GM23338 (cell line): ENCODE data around the gene CASP8. TPM values are rescaled to one million over a fixed set of nuclear protein-coding genes. Genes with fewer than 3 reads are reported as not detected.
"Not testable (repeated sequence)": the region's sequence is repeated elsewhere in the genome, so short reads cannot be mapped to it uniquely, and the experiment has no call there.

Source experiments
- ATAC-seq: fragments of 200-7000 bp; cut with Tn5 transposase; 3 replicates; pipeline ENCODE4 v1.9.1; 2020
- DNase-seq: peaks from one replicate; pipeline ENCODE4 v3.0.0-alpha.2; 2015; ENCODE audit warnings: low spot score
- H2AFZ ChIP-seq: fragments of 200-600 bp; sonication (generic); 2 replicates; pipeline ENCODE4 v1.8.0; 2016; ENCODE audit warnings: antibody characterized with exemption, mild to moderate bottlenecking, moderate library complexity
- H3F3A ChIP-seq: fragments of 200-600 bp; sonication (generic); replicated peaks from 2 replicates; pipeline ENCODE4 v1.8.0; 2017; ENCODE audit warnings: antibody characterized with exemption, mixed run types, low read depth
- H3K27ac ChIP-seq: fragments of 200-600 bp; sonication (generic); 2 replicates; pipeline ENCODE4 v1.6.1; 2016; ENCODE audit warnings: low read depth
- H3K27me3 ChIP-seq: fragments of 200-600 bp; sonication (generic); 2 replicates; pipeline ENCODE4 v1.8.0; 2016; ENCODE audit warnings: mild to moderate bottlenecking, mixed run types, moderate library complexity; ENCODE audit not compliant: insufficient read depth
- H3K36me3 ChIP-seq: fragments of 200-600 bp; sonication (generic); 2 replicates; pipeline ENCODE4 v1.8.0; 2016; ENCODE audit warnings: mild to moderate bottlenecking; ENCODE audit not compliant: insufficient read depth
- H3K4me1 ChIP-seq: fragments of 200-600 bp; sonication (generic); 2 replicates; pipeline ENCODE4 v1.8.0; 2016; ENCODE audit warnings: mild to moderate bottlenecking, moderate library complexity; ENCODE audit not compliant: insufficient read depth
- H3K4me2 ChIP-seq: fragments of 200-600 bp; sonication (generic); 2 replicates; pipeline ENCODE4 v1.7.1; 2017; ENCODE audit warnings: mixed run types
- H3K4me3 ChIP-seq: fragments of 200-600 bp; sonication (generic); 2 replicates; pipeline ENCODE4 v1.6.1; 2016; ENCODE audit warnings: mixed run types
- H3K79me2 ChIP-seq: fragments of 200-600 bp; sonication (generic); replicated peaks from 2 replicates; pipeline ENCODE4 v1.8.0; 2017; ENCODE audit warnings: mild to moderate bottlenecking; ENCODE audit not compliant: insufficient read depth
- H3K9me2 ChIP-seq: fragments of 200-600 bp; sonication (generic); 2 replicates; pipeline ENCODE4 v1.8.0; 2017; ENCODE audit not compliant: insufficient read depth
- H4K20me1 ChIP-seq: fragments of 200-600 bp; sonication (generic); replicated peaks from 2 replicates; pipeline ENCODE4 v1.8.0; 2017; ENCODE audit warnings: mild to moderate bottlenecking; ENCODE audit not compliant: insufficient read depth
- H3K27ac Mint-ChIP-seq: 2 replicates; pipeline ENCODE4 v1.8.0; 2020; ENCODE audit warnings: inconsistent platforms, mild to moderate bottlenecking, moderate library complexity, mixed read lengths
- H3K27me3 Mint-ChIP-seq: 3 replicates; pipeline ENCODE4 v1.8.0; 2022; ENCODE audit warnings: low read depth, mild to moderate bottlenecking, moderate library complexity, mixed read lengths, inconsistent platforms; ENCODE audit not compliant: insufficient read depth, poor library complexity
- H3K36me3 Mint-ChIP-seq: 3 replicates; pipeline ENCODE4 v1.8.0; 2021; ENCODE audit warnings: low read depth, mild to moderate bottlenecking, inconsistent platforms, moderate library complexity, mixed read lengths
- H3K4me1 Mint-ChIP-seq: 3 replicates; pipeline ENCODE4 v1.8.0; 2020; ENCODE audit warnings: mild to moderate bottlenecking, inconsistent platforms, mixed read lengths
- H3K4me3 Mint-ChIP-seq: 3 replicates; pipeline ENCODE4 v1.8.0; 2021; ENCODE audit warnings: moderate library complexity, mild to moderate bottlenecking, inconsistent platforms, mixed read lengths
- H3K9me3 Mint-ChIP-seq: 3 replicates; pipeline ENCODE4 v1.8.0; 2020; ENCODE audit warnings: moderate library complexity, mild to moderate bottlenecking, inconsistent platforms, mixed read lengths
- CREB1 ChIP-seq: fragments of 250-450 bp; sonication (Bioruptor Pico); IDR thresholded peaks from 2 replicates; pipeline ENCODE4 v1.5.0; 2020; ENCODE audit warnings: low read depth, mild to moderate bottlenecking, moderate library complexity
- EZH2 ChIP-seq: fragments of 200-600 bp; sonication (generic); IDR thresholded peaks from one replicate; pipeline ENCODE4 v1.8.0; 2017; ENCODE audit warnings: antibody characterized with exemption, mild to moderate bottlenecking, low read depth; ENCODE audit not compliant: unreplicated experiment
- EZH2phosphoT487 ChIP-seq: fragments of 200-600 bp; sonication (generic); IDR thresholded peaks from one replicate; pipeline ENCODE4 v1.8.1; 2018; ENCODE audit warnings: antibody characterized with exemption; ENCODE audit not compliant: unreplicated experiment
- JUNB ChIP-seq: IDR thresholded peaks from one replicate; pipeline ENCODE4 v1.6.1; 2016; ENCODE audit warnings: antibody characterized with exemption; ENCODE audit not compliant: unreplicated experiment
- NANOG ChIP-seq: IDR thresholded peaks from 2 replicates; pipeline ENCODE4 v1.6.1; 2016; ENCODE audit warnings: antibody characterized with exemption, borderline replicate concordance
- POLR2AphosphoS5 ChIP-seq: IDR thresholded peaks from 2 replicates; pipeline ENCODE4 v1.6.1; 2016; ENCODE audit warnings: antibody characterized with exemption, low read depth
- STAT1 ChIP-seq: IDR thresholded peaks from one replicate; pipeline ENCODE4 v1.6.1; 2016; ENCODE audit warnings: antibody characterized with exemption; ENCODE audit not compliant: unreplicated experiment
- ZNF114 ChIP-seq: fragments of 250-450 bp; sonication (Bioruptor Pico); IDR thresholded peaks from 2 replicates; pipeline ENCODE4 v1.5.0; 2020; ENCODE audit warnings: mild to moderate bottlenecking, moderate library complexity
- ZNF331 ChIP-seq: fragments of 250-450 bp; sonication (Bioruptor Pico); IDR thresholded peaks from 2 replicates; pipeline ENCODE4 v1.5.0; 2020; ENCODE audit warnings: low read depth, mild to moderate bottlenecking, moderate library complexity
- polyA plus RNA-seq: library from polyadenylated mRNA; unstranded; fragments of >200 nt; fragmentation: Nextera tagmentation; extraction: Ambion mirVana; gene quantifications from 2 replicates; pipeline ENCODE4 v1.2.1, GENCODE V29; 2016
- total RNA-seq: library from RNA; depleted of rRNA; stranded (reverse); fragments of >200 nt; shearing (Covaris generic); gene quantifications from 2 replicates; pipeline ENCODE4 v1.2.3, GENCODE V29; 2014
- TF ChIP-seq, protein P1 (sequence below): IDR thresholded peaks from 2 replicates; pipeline ENCODE4 v1.6.1; 2016; ENCODE audit warnings: antibody characterized with exemption
- TF ChIP-seq, protein P2 (sequence below): fragments of 250-450 bp; sonication (Bioruptor Pico); IDR thresholded peaks from 2 replicates; pipeline ENCODE4 v1.5.0; 2020; ENCODE audit warnings: mild to moderate bottlenecking, moderate library complexity
- TF ChIP-seq, protein P3 (sequence below), 2 experiments: fragments of 200-600 bp in 1 of 2; sonication (generic) in 1 of 2; conservative IDR thresholded peaks; 2 replicates each; pipeline versions ENCODE4 v1.5.1 to v1.6.1; 2016 to 2017; ENCODE audit warnings: antibody characterized with exemption in 2 of 2, low read depth in 2 of 2, mild to moderate bottlenecking in 2 of 2, moderate library complexity in 1 of 2

The CASP8 gene
- total and polyA plus RNA-seq, 2 experiments from 2014 or later: 2.3 to 3.6 TPM

DNA sequence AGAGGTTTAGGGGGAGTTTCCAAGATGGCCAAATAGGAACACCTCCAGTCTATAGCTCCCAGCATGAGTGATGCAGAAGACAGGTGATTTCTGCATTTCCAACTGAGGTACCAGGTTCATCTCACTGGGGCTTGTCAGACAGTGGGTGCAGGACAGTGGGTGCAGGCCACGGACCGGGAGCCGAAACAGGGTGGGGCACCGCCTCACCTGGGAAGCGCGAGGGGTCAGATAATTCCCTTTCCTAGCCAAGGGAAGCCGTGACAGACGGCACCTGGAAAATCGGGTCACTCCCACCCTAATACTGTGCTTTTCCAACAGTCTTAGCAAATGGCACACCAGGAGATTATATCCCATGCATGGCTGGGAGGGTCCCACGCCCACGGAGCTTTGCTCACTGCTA is 39.6 kb downstream of the CASP8 start:
- not testable (repeated sequence) for H3K36me3 ChIP-seq, H3K4me3 Mint-ChIP-seq, H3K4me1 ChIP-seq, H3K27ac ChIP-seq, ATAC-seq, H4K20me1 ChIP-seq, H3K4me1 Mint-ChIP-seq, H3F3A ChIP-seq, H3K27me3 ChIP-seq, H3K9me2 ChIP-seq, H3K4me3 ChIP-seq, H3K27me3 Mint-ChIP-seq, H3K4me2 ChIP-seq, H3K27ac Mint-ChIP-seq, H3K79me2 ChIP-seq, H2AFZ ChIP-seq, H3K36me3 Mint-ChIP-seq, DNase-seq
- H3K9me3 Mint-ChIP-seq: peaks cover 23% of the 10 kb centered on the region

DNA sequence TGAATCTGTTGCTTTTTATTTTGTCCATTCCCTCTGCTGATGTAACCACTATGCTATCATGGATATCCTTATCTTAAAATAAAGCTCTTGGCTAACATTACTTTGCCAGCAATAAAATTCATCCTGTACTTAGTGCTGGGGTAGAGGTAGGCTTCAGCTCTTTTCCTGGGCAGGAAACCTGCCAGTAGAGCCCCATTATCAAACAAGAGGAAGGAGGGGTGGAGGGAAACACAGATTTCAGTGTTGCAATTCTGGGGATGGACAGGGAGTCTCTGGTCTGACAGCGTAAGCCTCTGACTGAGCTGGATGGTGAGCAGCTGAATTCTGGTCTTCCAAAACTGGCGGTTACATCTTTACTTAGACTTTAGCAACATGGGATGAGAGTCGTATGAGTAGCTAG is 47.5 kb downstream of the CASP8 start:
- no peak overlapping the region for H3K4me3 ChIP-seq
- no peaks in the 10 kb centered on the region for H3K4me1 ChIP-seq
- no peak overlapping the region for H3K4me2 ChIP-seq
- no peak overlapping the region for H2AFZ ChIP-seq
- H3K27ac ChIP-seq: no peak overlapping the region
- no peaks in the 10 kb centered on the region for H4K20me1 ChIP-seq
- H3K79me2 ChIP-seq: no peaks in the 10 kb centered on the region
- no peaks in the 10 kb centered on the region for H3K27me3 Mint-ChIP-seq
- H3K4me1 Mint-ChIP-seq: no peaks in the 10 kb centered on the region
- H3K27me3 ChIP-seq: no peaks in the 10 kb centered on the region
- H3K4me3 Mint-ChIP-seq: no peak overlapping the region
- H3K36me3 Mint-ChIP-seq: no peaks in the 10 kb centered on the region
- no peak for DNase-seq
- H3K9me2 ChIP-seq: peaks cover 6% of the 10 kb centered on the region; the same call in 1 of the 2 replicates
- ATAC-seq: no peak
- H3K27ac Mint-ChIP-seq: no peak overlapping the region
- no peaks in the 10 kb centered on the region; the same call in 1 of the 2 replicates for H3K36me3 ChIP-seq
- peaks cover 3% of the 10 kb centered on the region; the same call in 1 of the 3 replicates for H3K9me3 Mint-ChIP-seq
- no peaks in the 10 kb centered on the region for H3F3A ChIP-seq
- TF ChIP-seq, protein P1, sequence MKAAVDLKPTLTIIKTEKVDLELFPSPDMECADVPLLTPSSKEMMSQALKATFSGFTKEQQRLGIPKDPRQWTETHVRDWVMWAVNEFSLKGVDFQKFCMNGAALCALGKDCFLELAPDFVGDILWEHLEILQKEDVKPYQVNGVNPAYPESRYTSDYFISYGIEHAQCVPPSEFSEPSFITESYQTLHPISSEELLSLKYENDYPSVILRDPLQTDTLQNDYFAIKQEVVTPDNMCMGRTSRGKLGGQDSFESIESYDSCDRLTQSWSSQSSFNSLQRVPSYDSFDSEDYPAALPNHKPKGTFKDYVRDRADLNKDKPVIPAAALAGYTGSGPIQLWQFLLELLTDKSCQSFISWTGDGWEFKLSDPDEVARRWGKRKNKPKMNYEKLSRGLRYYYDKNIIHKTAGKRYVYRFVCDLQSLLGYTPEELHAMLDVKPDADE: no peak
- no peak for TF ChIP-seq ZNF331
- no peak for TF ChIP-seq STAT1
- TF ChIP-seq CREB1 (CRISPR knock-in tag): no peak
- TF ChIP-seq EZH2: no peak
- TF ChIP-seq, protein P2, sequence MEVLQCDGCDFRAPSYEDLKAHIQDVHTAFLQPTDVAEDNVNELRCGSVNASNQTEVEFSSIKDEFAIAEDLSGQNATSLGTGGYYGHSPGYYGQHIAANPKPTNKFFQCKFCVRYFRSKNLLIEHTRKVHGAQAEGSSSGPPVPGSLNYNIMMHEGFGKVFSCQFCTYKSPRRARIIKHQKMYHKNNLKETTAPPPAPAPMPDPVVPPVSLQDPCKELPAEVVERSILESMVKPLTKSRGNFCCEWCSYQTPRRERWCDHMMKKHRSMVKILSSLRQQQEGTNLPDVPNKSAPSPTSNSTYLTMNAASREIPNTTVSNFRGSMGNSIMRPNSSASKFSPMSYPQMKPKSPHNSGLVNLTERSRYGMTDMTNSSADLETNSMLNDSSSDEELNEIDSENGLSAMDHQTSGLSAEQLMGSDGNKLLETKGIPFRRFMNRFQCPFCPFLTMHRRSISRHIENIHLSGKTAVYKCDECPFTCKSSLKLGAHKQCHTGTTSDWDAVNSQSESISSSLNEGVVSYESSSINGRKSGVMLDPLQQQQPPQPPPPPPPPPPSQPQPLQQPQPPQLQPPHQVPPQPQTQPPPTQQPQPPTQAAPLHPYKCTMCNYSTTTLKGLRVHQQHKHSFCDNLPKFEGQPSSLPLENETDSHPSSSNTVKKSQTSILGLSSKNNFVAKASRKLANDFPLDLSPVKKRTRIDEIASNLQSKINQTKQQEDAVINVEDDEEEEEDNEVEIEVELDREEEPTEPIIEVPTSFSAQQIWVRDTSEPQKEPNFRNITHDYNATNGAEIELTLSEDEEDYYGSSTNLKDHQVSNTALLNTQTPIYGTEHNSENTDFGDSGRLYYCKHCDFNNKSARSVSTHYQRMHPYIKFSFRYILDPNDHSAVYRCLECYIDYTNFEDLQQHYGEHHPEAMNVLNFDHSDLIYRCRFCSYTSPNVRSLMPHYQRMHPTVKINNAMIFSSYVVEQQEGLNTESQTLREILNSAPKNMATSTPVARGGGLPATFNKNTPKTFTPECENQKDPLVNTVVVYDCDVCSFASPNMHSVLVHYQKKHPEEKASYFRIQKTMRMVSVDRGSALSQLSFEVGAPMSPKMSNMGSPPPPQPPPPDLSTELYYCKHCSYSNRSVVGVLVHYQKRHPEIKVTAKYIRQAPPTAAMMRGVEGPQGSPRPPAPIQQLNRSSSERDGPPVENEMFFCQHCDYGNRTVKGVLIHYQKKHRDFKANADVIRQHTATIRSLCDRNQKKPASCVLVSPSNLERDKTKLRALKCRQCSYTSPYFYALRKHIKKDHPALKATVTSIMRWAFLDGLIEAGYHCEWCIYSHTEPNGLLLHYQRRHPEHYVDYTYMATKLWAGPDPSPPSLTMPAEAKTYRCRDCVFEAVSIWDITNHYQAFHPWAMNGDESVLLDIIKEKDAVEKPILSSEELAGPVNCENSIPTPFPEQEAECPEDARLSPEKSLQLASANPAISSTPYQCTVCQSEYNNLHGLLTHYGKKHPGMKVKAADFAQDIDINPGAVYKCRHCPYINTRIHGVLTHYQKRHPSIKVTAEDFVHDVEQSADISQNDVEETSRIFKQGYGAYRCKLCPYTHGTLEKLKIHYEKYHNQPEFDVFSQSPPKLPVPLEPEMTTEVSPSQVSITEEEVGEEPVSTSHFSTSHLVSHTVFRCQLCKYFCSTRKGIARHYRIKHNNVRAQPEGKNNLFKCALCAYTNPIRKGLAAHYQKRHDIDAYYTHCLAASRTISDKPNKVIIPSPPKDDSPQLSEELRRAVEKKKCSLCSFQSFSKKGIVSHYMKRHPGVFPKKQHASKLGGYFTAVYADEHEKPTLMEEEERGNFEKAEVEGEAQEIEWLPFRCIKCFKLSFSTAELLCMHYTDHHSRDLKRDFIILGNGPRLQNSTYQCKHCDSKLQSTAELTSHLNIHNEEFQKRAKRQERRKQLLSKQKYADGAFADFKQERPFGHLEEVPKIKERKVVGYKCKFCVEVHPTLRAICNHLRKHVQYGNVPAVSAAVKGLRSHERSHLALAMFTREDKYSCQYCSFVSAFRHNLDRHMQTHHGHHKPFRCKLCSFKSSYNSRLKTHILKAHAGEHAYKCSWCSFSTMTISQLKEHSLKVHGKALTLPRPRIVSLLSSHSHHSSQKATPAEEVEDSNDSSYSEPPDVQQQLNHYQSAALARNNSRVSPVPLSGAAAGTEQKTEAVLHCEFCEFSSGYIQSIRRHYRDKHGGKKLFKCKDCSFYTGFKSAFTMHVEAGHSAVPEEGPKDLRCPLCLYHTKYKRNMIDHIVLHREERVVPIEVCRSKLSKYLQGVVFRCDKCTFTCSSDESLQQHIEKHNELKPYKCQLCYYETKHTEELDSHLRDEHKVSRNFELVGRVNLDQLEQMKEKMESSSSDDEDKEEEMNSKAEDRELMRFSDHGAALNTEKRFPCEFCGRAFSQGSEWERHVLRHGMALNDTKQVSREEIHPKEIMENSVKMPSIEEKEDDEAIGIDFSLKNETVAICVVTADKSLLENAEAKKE (CRISPR knock-in tag): no peak
- TF ChIP-seq ZNF114: no peak
- no peak for TF ChIP-seq NANOG
- no peak for TF ChIP-seq POLR2AphosphoS5
- TF ChIP-seq, protein P3, sequence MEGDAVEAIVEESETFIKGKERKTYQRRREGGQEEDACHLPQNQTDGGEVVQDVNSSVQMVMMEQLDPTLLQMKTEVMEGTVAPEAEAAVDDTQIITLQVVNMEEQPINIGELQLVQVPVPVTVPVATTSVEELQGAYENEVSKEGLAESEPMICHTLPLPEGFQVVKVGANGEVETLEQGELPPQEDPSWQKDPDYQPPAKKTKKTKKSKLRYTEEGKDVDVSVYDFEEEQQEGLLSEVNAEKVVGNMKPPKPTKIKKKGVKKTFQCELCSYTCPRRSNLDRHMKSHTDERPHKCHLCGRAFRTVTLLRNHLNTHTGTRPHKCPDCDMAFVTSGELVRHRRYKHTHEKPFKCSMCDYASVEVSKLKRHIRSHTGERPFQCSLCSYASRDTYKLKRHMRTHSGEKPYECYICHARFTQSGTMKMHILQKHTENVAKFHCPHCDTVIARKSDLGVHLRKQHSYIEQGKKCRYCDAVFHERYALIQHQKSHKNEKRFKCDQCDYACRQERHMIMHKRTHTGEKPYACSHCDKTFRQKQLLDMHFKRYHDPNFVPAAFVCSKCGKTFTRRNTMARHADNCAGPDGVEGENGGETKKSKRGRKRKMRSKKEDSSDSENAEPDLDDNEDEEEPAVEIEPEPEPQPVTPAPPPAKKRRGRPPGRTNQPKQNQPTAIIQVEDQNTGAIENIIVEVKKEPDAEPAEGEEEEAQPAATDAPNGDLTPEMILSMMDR (conservative IDR thresholded peaks at IDR 0.05; ENCODE audit: low read depth in 2 of 2): no peak
- no peak for TF ChIP-seq JUNB
- TF ChIP-seq EZH2phosphoT487: no peak
